HG03039 (cell line): ENCODE measurements around the gene C5orf46.
"Not testable (repeated sequence)": the region's sequence is repeated elsewhere in the genome, so short reads cannot be mapped to it uniquely, and the experiment has no call there.

Experiments used
- ATAC-seq: cut with Tn5 transposase; IDR thresholded peaks from one replicate; pipeline ENCODE4 v1.9.1; 2021; ENCODE audit warnings: mild to moderate bottlenecking, moderate library complexity; ENCODE audit not compliant: unreplicated experiment

Gene C5orf46

GRCh38 chr5:147895864-147896263 is 10.5 kb downstream of the C5orf46 start:
- no peak for ATAC-seq

- no peak for ATAC-seq
Measured at GRCh38 chr5:147893820-147894219, 12.5 kb downstream of the C5orf46 start.

- ATAC-seq = no peak
Measured at GRCh38 chr5:147892696-147893296, 13.5 kb downstream of the C5orf46 start.

- no peak for ATAC-seq
Measured at GRCh38 chr5:147887930-147888329, 18.4 kb downstream of the C5orf46 start.

- ATAC-seq = no peak
Measured at GRCh38 chr5:147887026-147887627, 19.2 kb downstream of the C5orf46 start.

GRCh38 chr5:147882586-147883313 is 23.6 kb downstream of the C5orf46 start:
- ATAC-seq = no peak

GRCh38 chr5:147880487-147880886 is 25.9 kb downstream of the C5orf46 start:
- ATAC-seq = no peak

GRCh38 chr5:147879784-147880183 is 26.6 kb downstream of the C5orf46 start:
- no peak for ATAC-seq

GRCh38 chr5:147878066-147878759 is 28.1 kb downstream of the C5orf46 start, which contains the start of gene SCGB3A2:
Gene SCGB3A2, plus strand, starts transcription at chr5:147878711. Its CDS starts 93 bp downstream, at chr5:147878804.
- no peak for ATAC-seq

- ATAC-seq = no peak
Measured at GRCh38 chr5:147876626-147877025, 29.7 kb downstream of the C5orf46 start.

GRCh38 chr5:147876141-147876540 is 30.2 kb downstream of the C5orf46 start:
- ATAC-seq = no peak

GRCh38 chr5:147874910-147875367 is 31.4 kb downstream of the C5orf46 start:
- ATAC-seq = no peak

- not testable (repeated sequence) for ATAC-seq
Measured at GRCh38 chr5:147874118-147874875, 32.0 kb downstream of the C5orf46 start.

GRCh38 chr5:147872744-147873435 is 33.4 kb downstream of the C5orf46 start:
- ATAC-seq = not testable (repeated sequence)

GRCh38 chr5:147871980-147872549 is 34.3 kb downstream of the C5orf46 start:
- ATAC-seq = not testable (repeated sequence)

- not testable (repeated sequence) for ATAC-seq
Measured at GRCh38 chr5:147869892-147870291, 36.4 kb downstream of the C5orf46 start.

GRCh38 chr5:147869112-147869511 is 37.2 kb downstream of the C5orf46 start:
- no peak for ATAC-seq

- ATAC-seq = no peak
Measured at GRCh38 chr5:147863454-147864158, 42.7 kb downstream of the C5orf46 start.

GRCh38 chr5:147860641-147861025 is 45.7 kb downstream of the C5orf46 start:
- no peak for ATAC-seq
